ENCODE measurements around the gene ZMYND10.
A peak's percentile ranks its signal among the peaks of the same experiment; 100 is the strongest.

The ZMYND10 gene

DNA sequence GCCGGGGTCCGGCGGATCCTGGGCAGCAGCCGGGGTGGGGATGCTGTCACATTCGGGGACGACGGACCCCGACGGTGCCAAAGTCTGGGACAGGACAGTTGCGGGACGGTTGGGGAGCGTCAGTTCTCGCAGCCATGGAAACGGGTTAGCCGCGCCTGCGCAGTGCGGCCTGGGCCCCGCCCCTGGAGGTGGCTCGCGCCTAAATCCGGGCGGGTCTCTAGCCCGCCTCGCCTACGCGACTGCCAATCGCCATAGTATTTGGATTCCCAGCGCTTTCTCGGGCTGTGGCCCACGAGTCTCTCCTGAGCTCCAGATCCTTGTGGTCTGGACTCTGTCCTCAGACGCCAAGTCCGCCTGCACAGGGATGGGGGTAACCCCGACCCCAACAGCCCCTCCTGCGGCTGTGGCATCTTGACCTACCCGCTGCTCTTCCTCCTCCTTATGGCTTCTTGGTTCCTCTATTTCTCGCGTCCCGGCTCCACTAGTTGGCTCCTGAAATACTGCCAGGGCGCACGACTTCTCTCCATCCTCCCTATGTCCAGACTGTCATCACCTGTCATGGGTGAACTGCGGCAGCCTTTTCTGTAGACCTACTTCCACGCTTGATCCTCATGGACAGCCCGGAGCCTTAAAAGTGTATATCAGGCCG is at the start of gene ZMYND10:
ZMYND10 (minus strand) TSS at position 147 of the 649 bp plus-strand sequence. CDS start 153 bp downstream, outside the sequence.
- H3K4me3 ChIP-seq (replicated peaks; ENCODE audit: low read depth, low read length), result peak within 1 kb of the TSS; percentile 55
- DNase-seq (ENCODE audit: low read depth), result peak; percentile 47
- TF ChIP-seq CTCF (IDR thresholded peaks at IDR 0.05; ENCODE audit: low read length, missing control alignments), result no peak

DNA sequence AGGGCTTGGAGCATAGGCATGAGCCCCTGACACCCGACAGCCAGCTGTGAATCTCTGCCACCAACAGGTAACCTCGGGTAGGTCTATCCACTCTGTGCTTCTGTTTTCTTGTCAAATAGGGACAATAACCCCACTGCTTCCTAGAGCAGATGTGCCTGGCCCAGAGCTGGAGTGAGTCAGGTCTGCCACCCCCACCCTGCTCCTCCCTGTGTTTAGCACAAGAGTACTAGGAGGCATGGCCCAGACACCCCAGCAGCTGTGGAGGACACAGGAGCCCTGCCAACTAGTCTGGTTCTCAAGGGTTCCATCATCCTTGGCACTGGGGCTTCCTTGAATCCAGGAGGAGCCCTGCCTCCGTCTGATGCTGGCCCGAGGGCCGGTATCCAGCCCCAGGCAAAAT is 47.5 kb upstream of the ZMYND10 start:
- DNase-seq (ENCODE audit: low read depth), result no peak
- no peak for TF ChIP-seq CTCF (IDR thresholded peaks at IDR 0.05; ENCODE audit: low read length, missing control alignments)
- no peak overlapping the region for H3K4me3 ChIP-seq (replicated peaks; ENCODE audit: low read depth, low read length)

DNA sequence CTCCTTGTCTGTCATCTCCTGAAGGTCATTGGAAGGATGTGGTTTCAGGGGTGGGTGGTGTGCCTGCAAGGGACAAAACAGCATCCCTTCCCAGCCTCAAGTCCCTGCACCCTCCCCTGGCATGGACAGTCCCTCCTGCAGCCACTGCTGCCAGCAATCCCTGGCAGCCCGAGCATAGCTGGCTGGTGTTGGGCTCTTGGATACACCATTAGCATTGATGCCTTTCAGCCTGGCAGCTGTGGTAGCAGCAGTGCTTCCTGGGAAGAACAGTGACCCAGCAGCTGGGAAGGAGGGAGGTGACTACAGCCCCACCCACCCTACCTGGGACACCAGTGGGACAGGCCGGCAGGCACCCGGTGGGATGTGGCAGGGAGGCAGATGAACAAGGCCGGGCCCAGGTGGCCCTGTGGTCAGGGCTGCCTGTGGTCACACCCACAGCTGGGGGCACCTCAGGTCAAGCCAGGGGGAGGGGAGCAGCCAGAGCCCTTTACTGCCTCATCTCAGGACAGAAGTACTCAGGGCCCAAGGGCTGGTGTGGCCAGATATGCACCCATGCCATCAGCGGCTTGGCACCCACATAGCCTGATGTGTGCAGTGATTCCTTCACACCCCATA is 46.7 kb upstream of the ZMYND10 start:
- DNase-seq (ENCODE audit: low read depth), result no peak

GRCh38 chr3:50390508-50391224 is 45.1 kb upstream of the ZMYND10 start:
- no peak for DNase-seq (ENCODE audit: low read depth)
- TF ChIP-seq CTCF (IDR thresholded peaks at IDR 0.05; ENCODE audit: low read length, missing control alignments), result no peak

More for the DNA sequence above, 46.7 kb upstream of the ZMYND10 start:
- H3K4me3 ChIP-seq (replicated peaks; ENCODE audit: low read depth, low read length), result no peak overlapping the region
- TF ChIP-seq CTCF (IDR thresholded peaks at IDR 0.05; ENCODE audit: low read length, missing control alignments), result no peak

GRCh38 chr3:50389414-50389767 is 43.9 kb upstream of the ZMYND10 start:
- DNase-seq (ENCODE audit: low read depth), result no peak
- TF ChIP-seq CTCF (IDR thresholded peaks at IDR 0.05; ENCODE audit: low read length, missing control alignments), result no peak
- no peak overlapping the region for H3K4me3 ChIP-seq (replicated peaks; ENCODE audit: low read depth, low read length)

More at GRCh38 chr3:50390508-50391224, 45.1 kb upstream of the ZMYND10 start:
- no peak overlapping the region for H3K4me3 ChIP-seq (replicated peaks; ENCODE audit: low read depth, low read length)

DNA sequence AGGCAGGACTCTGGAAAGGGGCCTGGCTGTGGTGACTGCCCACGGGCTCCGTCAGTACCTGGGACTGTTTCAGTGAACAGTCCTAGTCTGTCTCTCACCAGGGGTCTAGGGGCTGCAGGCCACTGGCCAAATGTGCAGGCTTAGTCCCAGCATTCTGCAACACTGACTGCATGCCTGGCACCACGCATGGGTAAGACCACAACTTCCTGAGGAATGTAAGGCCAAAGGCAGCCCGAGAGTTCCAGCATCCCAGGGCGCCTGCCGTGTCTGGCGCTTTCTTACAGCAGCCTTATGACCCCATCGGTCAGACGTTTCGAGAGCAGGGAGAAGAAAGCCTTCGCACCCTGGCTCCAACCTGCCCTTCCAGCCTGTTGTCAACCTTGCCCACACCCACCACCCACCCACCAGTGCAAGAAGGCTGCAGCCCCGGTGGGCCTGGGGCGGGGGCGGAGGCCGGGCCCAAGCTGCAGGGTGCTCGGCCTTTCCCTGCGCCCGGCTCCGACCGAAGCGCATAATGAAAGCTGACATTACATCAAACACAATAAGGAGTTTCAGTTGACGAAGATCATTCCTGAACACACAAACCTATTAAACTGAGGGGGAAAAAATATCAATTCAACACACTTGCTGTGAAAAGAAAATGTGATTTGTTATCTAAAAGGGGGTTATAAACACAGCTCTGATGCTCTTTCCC is 43.3 kb upstream of the ZMYND10 start:
- no peak for DNase-seq (ENCODE audit: low read depth)
- H3K4me3 ChIP-seq (replicated peaks; ENCODE audit: low read depth, low read length), result no peak overlapping the region

More for the DNA sequence above, 43.3 kb upstream of the ZMYND10 start:
- no peak for TF ChIP-seq CTCF (IDR thresholded peaks at IDR 0.05; ENCODE audit: low read length, missing control alignments)
